ENCODE measurements around the gene SCNN1A.

SCNN1A gene

GRCh38 chr12:6375269-6376078, at the start of gene SCNN1A:
Gene SCNN1A, minus strand, starts transcription at chr12:6375563. Its CDS starts 780 bp downstream, at chr12:6374783.
- DNase-seq (ENCODE audit: low spot score): no peak

- DNase-seq (ENCODE audit: low spot score): no peak
Observed at GRCh38 chr12:6424866-6425265, 49.5 kb upstream of the SCNN1A start.

GRCh38 chr12:6424008-6424347, 48.6 kb upstream of the SCNN1A start:
- no peak for DNase-seq (ENCODE audit: low spot score)

- peak; percentile 94 for DNase-seq (ENCODE audit: low spot score)
Observed at GRCh38 chr12:6423267-6424007, 48.1 kb upstream of the SCNN1A start.

- DNase-seq (ENCODE audit: low spot score): no peak
Observed at GRCh38 chr12:6420364-6420763, 45.0 kb upstream of the SCNN1A start.

- DNase-seq (ENCODE audit: low spot score): no peak
Observed at GRCh38 chr12:6418796-6419195, 43.4 kb upstream of the SCNN1A start.

- no peak for DNase-seq (ENCODE audit: low spot score)
Observed at GRCh38 chr12:6416596-6416995, 41.2 kb upstream of the SCNN1A start.

GRCh38 chr12:6407236-6407954, 32.0 kb upstream of the SCNN1A start:
- DNase-seq (ENCODE audit: low spot score): no peak

GRCh38 chr12:6405963-6406362, 30.6 kb upstream of the SCNN1A start:
- DNase-seq (ENCODE audit: low spot score): no peak

GRCh38 chr12:6404390-6404789, 29.0 kb upstream of the SCNN1A start:
- no peak for DNase-seq (ENCODE audit: low spot score)

GRCh38 chr12:6399884-6400644, 24.7 kb upstream of the SCNN1A start:
- peak; percentile 50 for DNase-seq (ENCODE audit: low spot score)

GRCh38 chr12:6396031-6396430, 20.7 kb upstream of the SCNN1A start:
- no peak for DNase-seq (ENCODE audit: low spot score)

GRCh38 chr12:6394398-6394797, 19.0 kb upstream of the SCNN1A start:
- no peak for DNase-seq (ENCODE audit: low spot score)

GRCh38 chr12:6393109-6393508, 17.7 kb upstream of the SCNN1A start:
- DNase-seq (ENCODE audit: low spot score): no peak

GRCh38 chr12:6392504-6392903, 17.1 kb upstream of the SCNN1A start:
- no peak for DNase-seq (ENCODE audit: low spot score)

- no peak for DNase-seq (ENCODE audit: low spot score)
Observed at GRCh38 chr12:6391013-6391412, 15.7 kb upstream of the SCNN1A start.

- DNase-seq (ENCODE audit: low spot score): no peak
Observed at GRCh38 chr12:6390084-6390799, 14.9 kb upstream of the SCNN1A start.

- no peak for DNase-seq (ENCODE audit: low spot score)
Observed at GRCh38 chr12:6387541-6387940, 12.2 kb upstream of the SCNN1A start.

- no peak for DNase-seq (ENCODE audit: low spot score)
Observed at GRCh38 chr12:6386491-6386890, 11.1 kb upstream of the SCNN1A start.

- DNase-seq (ENCODE audit: low spot score): no peak
Observed at GRCh38 chr12:6386038-6386437, 10.7 kb upstream of the SCNN1A start.

Data from LoVo (cell line).